Measurements from ENCODE around the gene KLHL2.

DNA sequence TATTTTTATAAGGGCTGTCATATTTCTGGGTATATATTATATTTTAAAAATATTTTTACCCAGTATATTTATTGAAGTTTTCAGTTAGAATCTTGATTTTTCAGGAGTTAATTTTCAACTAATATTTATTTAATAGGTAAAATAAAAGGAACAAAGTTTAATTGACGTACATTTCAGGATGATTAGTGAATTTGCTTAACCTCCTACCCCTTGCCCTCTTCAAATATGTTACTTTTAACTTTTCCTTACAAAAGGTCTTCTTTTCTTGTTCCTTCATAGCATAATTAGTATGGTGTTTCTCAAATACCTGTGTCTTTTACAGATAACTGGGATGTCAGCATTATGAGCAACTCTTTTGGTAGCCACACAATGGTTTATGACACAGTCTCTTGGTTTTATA is 95.3 kb downstream of the KLHL2 start:
- TF ChIP-seq, protein P1, sequence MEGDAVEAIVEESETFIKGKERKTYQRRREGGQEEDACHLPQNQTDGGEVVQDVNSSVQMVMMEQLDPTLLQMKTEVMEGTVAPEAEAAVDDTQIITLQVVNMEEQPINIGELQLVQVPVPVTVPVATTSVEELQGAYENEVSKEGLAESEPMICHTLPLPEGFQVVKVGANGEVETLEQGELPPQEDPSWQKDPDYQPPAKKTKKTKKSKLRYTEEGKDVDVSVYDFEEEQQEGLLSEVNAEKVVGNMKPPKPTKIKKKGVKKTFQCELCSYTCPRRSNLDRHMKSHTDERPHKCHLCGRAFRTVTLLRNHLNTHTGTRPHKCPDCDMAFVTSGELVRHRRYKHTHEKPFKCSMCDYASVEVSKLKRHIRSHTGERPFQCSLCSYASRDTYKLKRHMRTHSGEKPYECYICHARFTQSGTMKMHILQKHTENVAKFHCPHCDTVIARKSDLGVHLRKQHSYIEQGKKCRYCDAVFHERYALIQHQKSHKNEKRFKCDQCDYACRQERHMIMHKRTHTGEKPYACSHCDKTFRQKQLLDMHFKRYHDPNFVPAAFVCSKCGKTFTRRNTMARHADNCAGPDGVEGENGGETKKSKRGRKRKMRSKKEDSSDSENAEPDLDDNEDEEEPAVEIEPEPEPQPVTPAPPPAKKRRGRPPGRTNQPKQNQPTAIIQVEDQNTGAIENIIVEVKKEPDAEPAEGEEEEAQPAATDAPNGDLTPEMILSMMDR (IDR thresholded peaks at IDR 0.05): no peak
- no peak for TF ChIP-seq EP300 (IDR thresholded peaks at IDR 0.05)

All from tibial nerve (tissue), 4 donors.